NCI-H2107 treated with DMSO at 0.1 percent for 48 hours (cell line): Measurements from ENCODE around the gene NOTO.

ENCODE experiments used
- DNase-seq: peaks from one replicate; lab custom pipeline; 2025; ENCODE audit not compliant: unreplicated experiment; lab: John Stamatoyannopoulos, UW

NOTO gene

GRCh38 chr2:73255907-73256617, 53.7 kb downstream of the NOTO start:
- no peak for DNase-seq

- DNase-seq: no peak
Observed at GRCh38 chr2:73256618-73256922, 54.2 kb downstream of the NOTO start.

- no peak for DNase-seq
Observed at GRCh38 chr2:73257021-73257420, 54.6 kb downstream of the NOTO start.

- no peak for DNase-seq
Observed at GRCh38 chr2:73257425-73258125, 55.2 kb downstream of the NOTO start.

- DNase-seq: no peak
Observed at GRCh38 chr2:73258186-73258912, 56.0 kb downstream of the NOTO start.

GRCh38 chr2:73258913-73259215, 56.5 kb downstream of the NOTO start:
- no peak for DNase-seq

- no peak for DNase-seq
Observed at GRCh38 chr2:73259276-73259675, 56.9 kb downstream of the NOTO start.

GRCh38 chr2:73259704-73260337, 57.4 kb downstream of the NOTO start:
- no peak for DNase-seq

- DNase-seq: no peak
Observed at GRCh38 chr2:73260338-73260984, 58.1 kb downstream of the NOTO start.
